SH-SY5Y (cell line): ENCODE data around the gene ZNF724.

Experiments used
- GATA2 ChIP-seq: IDR thresholded peaks from 2 replicates; pipeline ENCODE4 v1.6.1; 2011; ENCODE audit warnings: mild to moderate bottlenecking, low read depth, low read length
- GATA3 ChIP-seq: IDR thresholded peaks from 2 replicates; pipeline ENCODE4 v1.6.1; 2011; ENCODE audit warnings: low read depth, mild to moderate bottlenecking, low read length, moderate library complexity

DNA sequence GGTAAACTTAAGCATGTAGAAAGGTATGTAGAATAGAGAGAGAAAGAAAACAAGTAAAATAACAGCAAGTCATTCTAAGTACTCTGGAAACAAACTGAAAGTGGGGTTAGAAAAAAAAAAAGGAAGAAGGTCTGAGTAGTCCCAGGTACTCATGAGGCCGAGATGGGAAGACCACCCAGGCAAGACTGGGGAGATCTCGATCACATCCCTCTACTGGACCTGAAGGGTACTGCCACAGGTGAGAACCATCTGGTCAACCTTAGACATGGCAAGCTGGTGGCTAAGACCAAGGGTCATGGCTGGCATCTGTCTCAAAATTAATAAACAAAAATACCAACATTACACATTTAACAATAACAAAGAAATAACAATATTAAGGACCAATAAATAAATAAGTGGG, 36.3 kb upstream of the ZNF724 start:
- no peak for TF ChIP-seq GATA2
- TF ChIP-seq GATA3: no peak
